CD4-positive, alpha-beta T cell treated with Interleukin-1 beta for 1 hour (primary cell): ENCODE results near the gene CCND3.

Experiments
- DNase-seq, 2 donors: peaks; one replicate each; pipeline ENCODE4 v3.0.0-alpha.2; 2020 to 2022

Gene CCND3

GRCh38 chr6:41941280-41942066 is at the start of gene CCND3:
Gene CCND3, minus strand, starts transcription at chr6:41941808. Its CDS starts 159 bp downstream, at chr6:41941649.
- peak; percentile 84 for DNase-seq

GRCh38 chr6:41986339-41986738 is 44.7 kb upstream of the CCND3 start:
- no peak for DNase-seq

DNA sequence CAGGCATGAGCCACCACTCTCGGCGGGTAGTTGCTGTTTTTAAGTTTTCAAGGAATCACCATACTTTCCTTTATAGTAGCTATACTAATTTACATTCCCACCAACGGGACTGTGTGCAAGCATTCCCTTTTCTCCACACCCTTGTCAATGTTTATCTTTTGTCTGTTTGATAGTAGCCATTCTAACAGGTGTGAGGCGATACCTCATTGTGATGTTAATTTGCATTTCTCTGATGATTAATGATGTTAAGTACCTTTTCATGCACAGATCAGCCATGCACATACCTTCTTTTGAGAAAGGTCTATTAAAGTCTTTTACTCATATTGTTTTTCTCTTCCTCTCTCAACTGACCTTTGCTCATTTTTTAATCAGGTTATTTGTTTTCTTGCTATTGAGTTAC is 43.0 kb upstream of the CCND3 start:
- no peak for DNase-seq

- no peak for DNase-seq
These were observed 35.3 kb upstream of the CCND3 start for GRCh38 chr6:41976794-41977484.

- no peak for DNase-seq
These were observed 33.7 kb upstream of the CCND3 start for GRCh38 chr6:41975276-41975675.

GRCh38 chr6:41974281-41974825 is 32.7 kb upstream of the CCND3 start:
- no peak for DNase-seq

DNA sequence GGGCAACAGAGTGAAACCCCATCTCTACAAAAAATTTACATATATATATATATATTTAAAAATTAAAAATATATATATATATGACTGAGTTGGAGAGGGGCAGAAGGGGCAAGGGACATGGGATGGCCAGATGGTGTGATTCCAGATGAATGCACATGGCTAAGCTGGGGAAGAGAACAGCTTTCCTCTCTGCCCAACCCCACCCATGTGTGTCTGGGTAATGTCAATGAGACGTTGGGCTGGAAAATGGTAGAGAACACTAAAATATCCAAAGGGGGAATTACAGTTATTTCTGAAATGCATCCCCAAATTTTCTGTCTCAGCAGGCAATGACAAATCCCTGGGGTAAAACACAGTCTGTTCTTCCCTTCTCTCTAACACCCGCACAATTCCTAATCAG is 31.2 kb upstream of the CCND3 start:
- DNase-seq: no peak

- DNase-seq: peak; percentile 19 to 66
These were observed 28.8 kb upstream of the CCND3 start for GRCh38 chr6:41970436-41970846.

DNA sequence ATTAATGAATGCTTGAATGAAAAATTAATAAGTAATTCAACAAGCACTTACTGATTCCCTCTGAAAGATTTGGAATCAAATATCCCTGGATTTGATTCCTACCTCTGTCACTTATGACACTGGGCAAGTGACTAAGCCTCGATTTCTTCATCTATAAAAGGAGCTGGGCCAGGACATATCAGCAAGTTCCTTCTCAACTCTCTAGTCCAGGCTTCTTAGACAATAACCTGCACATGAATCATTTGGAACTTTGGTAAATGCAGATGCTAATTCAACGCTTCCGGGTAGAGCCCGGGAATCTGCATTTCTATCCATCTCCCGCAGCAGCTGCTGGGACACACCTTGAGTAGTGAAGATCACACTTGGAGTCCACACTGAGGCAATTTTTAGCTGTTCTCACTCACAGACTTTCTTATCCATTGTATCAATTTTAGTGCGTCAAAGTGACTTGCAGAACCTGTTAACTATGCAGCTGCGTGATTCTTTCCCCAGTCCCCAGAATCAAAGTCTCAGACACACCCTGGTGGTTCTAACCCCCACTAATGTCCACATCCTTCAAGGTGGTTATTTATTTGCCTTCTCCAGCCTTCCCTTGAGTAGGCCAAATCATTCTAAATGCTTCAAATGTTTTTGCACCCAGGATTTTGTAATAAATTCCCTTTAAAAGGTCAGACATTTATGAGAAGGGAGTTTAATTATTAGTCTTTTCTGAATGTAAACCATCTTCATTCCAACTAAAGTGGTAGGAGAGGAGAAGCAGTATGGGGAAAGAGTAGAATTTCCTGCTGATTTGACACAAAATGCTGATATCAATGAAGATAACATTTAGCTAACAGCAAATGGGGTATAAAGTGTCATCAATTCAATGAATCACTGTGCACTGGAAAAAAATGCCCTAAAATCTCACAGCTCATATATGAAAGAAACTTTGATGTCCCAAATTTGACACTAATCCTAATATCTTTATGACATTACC is 26.0 kb upstream of the CCND3 start:
- DNase-seq: no peak

GRCh38 chr6:41966961-41967311 is 25.3 kb upstream of the CCND3 start:
- DNase-seq: no peak

- DNase-seq: no peak
These were observed 24.8 kb upstream of the CCND3 start for GRCh38 chr6:41966214-41966920.

DNA sequence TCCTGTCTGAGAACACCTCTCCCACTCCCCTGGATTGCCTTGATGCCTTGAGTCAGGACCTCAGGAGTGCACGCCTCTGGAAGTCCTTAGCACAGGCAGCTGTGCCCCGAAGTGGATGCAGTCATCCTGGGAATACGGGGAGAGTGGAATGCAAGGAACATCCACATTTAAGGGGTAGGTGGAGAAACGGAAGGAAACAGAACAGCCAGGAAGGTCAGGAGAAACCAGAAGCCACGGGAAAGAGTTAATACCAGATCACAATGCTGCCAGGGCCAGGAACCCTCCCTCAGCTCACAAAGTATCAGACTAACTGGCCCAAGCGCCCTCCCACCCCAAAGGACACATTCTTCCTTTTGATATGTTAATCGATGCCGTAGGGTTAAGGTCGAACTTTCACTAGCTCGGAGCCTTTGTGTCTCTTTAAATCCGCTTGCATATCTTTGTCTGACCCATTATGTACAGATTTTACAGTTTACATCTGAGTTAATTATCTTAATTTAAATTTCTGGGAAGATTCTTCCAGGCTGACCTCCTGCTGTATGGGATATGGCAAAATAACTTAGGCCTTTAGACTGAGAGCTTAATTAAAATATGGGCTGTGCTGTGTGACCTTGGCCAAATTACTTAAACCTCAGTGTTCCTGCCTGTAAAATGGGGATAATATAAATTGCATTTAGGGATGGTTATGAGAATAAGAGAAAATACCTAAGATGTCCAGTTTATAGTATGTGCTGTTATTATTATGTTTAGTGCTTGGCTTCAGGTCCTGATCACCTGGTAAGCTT is 24.0 kb upstream of the CCND3 start:
- no peak for DNase-seq

DNA sequence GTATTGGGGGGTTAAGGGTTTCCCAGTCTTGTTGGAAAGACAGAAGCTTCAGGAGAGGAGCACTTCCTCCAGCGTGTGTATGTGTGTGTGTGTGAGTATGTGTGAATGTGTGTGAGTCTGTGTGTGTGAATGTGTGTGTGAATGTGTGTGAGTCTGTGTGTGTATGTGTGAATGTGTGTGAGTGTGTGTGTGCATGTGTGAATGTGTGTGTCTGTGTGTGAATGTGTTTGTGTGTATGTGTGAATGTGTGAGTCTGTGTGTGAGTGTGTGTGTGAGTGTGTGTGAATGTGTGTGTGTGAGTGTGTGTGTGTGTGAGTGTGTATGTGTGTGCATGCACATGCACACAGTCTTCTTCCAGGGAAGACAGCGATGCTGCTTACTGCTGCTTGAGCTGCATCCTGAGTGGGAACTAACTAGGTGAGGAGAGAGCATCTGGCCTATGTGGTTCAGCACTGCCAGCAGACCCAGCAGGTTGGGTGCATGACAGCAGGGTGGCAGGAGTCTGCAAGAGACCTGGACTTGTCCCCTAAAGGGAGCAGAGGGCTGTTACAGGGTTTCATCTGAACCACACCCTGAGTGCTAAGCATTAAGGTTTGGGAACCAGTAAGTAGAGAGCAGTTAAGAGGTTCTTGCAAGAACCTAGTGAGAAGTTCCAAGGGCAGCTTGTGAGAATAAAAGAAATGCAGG is 22.7 kb upstream of the CCND3 start:
- no peak for DNase-seq

DNA sequence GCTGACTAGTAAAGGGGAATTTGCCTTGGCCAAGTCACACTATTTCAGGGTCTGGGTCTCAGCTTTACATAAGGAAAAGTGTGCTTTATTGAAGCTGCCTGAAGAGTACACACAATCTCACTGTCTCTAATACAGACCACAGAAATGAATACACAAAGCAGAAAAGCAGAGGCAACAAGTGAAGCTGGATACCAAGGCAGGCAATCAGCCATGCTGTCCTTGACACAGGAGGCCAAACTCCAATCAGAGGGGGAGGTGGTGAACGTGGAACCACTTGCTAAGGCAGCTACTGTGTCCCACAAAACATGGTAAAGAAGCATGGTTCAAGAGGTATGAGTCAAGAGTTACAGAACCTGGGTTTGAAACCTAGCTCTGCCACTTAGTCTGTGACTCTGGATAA is 21.8 kb upstream of the CCND3 start:
- no peak for DNase-seq

- no peak for DNase-seq
These were observed 18.4 kb upstream of the CCND3 start for GRCh38 chr6:41960028-41960427.

- DNase-seq: no peak
These were observed 16.6 kb upstream of the CCND3 start for GRCh38 chr6:41958022-41958856.

- no peak for DNase-seq
These were observed 15.5 kb upstream of the CCND3 start for GRCh38 chr6:41957117-41957516.

GRCh38 chr6:41955412-41955811 is 13.8 kb upstream of the CCND3 start:
- DNase-seq: no peak

DNA sequence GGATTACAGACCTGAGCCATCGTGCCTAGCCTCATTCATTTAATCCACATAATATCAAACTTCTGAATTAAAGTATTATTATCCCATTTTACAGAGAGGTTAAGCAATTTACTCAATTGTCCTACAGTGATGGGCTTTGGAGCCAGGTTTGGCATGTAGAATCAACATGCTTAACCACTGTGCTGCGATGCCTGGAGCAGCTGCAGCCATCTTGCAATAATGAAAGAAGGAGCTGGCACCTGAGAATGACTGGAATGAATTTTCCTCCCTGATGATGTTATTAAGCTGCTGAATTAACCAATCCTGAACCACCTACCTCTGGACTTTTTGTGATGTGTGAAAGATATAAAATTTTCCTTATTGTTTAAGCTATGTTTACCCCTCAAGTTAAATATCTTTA is 13.1 kb upstream of the CCND3 start:
- no peak for DNase-seq
